Measurements from ENCODE around the gene SV2C.
"Not testable (repeated sequence)": the region's sequence is repeated elsewhere in the genome, so short reads cannot be mapped to it uniquely, and the experiment has no call there.

The SV2C gene

GRCh38 chr5:76074487-76075065 is 8.6 kb upstream of the SV2C start:
- DNase-seq = no peak

GRCh38 chr5:76081811-76082771 is 1.1 kb upstream of the SV2C start:
- Histone ChIP-seq H3K9me3 (ENCODE audit: control insufficient read depth, low read length) (no peaks in the 10 kb centered on the region), H3K4me3 (ENCODE audit: insufficient read depth, low read depth, low read length, poor library complexity, severe bottlenecking) (peak overlapping the region; percentile 32), H3K27me3 (replicated peaks; ENCODE audit: control insufficient read depth, insufficient read depth, low read length, poor library complexity, severe bottlenecking) (peaks cover 24% of the 10 kb centered on the region), H3K4me1 (ENCODE audit: control insufficient read depth, insufficient read depth, low read length, poor library complexity, severe bottlenecking) (peaks cover 25% of the 10 kb centered on the region), H3K36me3 (ENCODE audit: control insufficient read depth, insufficient read depth, low read length) (no peaks in the 10 kb centered on the region), H3K27ac (ENCODE audit: insufficient read depth, low read length, poor library complexity, severe bottlenecking) (no peak overlapping the region)
- DNase-seq = no peak

More at GRCh38 chr5:76074487-76075065, 8.6 kb upstream of the SV2C start:
- H3K4me1 ChIP-seq (ENCODE audit: control insufficient read depth, insufficient read depth, low read length, poor library complexity, severe bottlenecking) = no peaks in the 10 kb centered on the region
- H3K9me3 ChIP-seq (ENCODE audit: control insufficient read depth, low read length) = no peaks in the 10 kb centered on the region
- H3K27ac ChIP-seq (ENCODE audit: insufficient read depth, low read length, poor library complexity, severe bottlenecking) = no peak overlapping the region
- H3K4me3 ChIP-seq (ENCODE audit: insufficient read depth, low read depth, low read length, poor library complexity, severe bottlenecking) = no peak overlapping the region
- no peaks in the 10 kb centered on the region for H3K36me3 ChIP-seq (ENCODE audit: control insufficient read depth, insufficient read depth, low read length)
- no peaks in the 10 kb centered on the region for H3K27me3 ChIP-seq (replicated peaks; ENCODE audit: control insufficient read depth, insufficient read depth, low read length, poor library complexity, severe bottlenecking)

GRCh38 chr5:76083555-76084495 is 642 bp downstream of the SV2C start:
- Histone ChIP-seq H3K27me3 (replicated peaks; ENCODE audit: control insufficient read depth, insufficient read depth, low read length, poor library complexity, severe bottlenecking) (peaks cover 24% of the 10 kb centered on the region), H3K4me3 (ENCODE audit: insufficient read depth, low read depth, low read length, poor library complexity, severe bottlenecking) (peak overlapping the region; percentile 32), H3K9me3 (ENCODE audit: control insufficient read depth, low read length) (no peaks in the 10 kb centered on the region), H3K27ac (ENCODE audit: insufficient read depth, low read length, poor library complexity, severe bottlenecking) (no peak overlapping the region), H3K36me3 (ENCODE audit: control insufficient read depth, insufficient read depth, low read length) (no peaks in the 10 kb centered on the region), H3K4me1 (ENCODE audit: control insufficient read depth, insufficient read depth, low read length, poor library complexity, severe bottlenecking) (peaks cover 25% of the 10 kb centered on the region)
- DNase-seq = no peak

GRCh38 chr5:76084496-76085242 is 1.5 kb downstream of the SV2C start:
- H3K4me1 ChIP-seq (ENCODE audit: control insufficient read depth, insufficient read depth, low read length, poor library complexity, severe bottlenecking) = peaks cover 25% of the 10 kb centered on the region
- peaks cover 24% of the 10 kb centered on the region for H3K27me3 ChIP-seq (replicated peaks; ENCODE audit: control insufficient read depth, insufficient read depth, low read length, poor library complexity, severe bottlenecking)
- peak overlapping the region; percentile 32 for H3K4me3 ChIP-seq (ENCODE audit: insufficient read depth, low read depth, low read length, poor library complexity, severe bottlenecking)

GRCh38 chr5:76085243-76085579 is 2.0 kb downstream of the SV2C start:
- Histone ChIP-seq H3K27ac (ENCODE audit: insufficient read depth, low read length, poor library complexity, severe bottlenecking) (no peak overlapping the region), H3K9me3 (ENCODE audit: control insufficient read depth, low read length) (no peaks in the 10 kb centered on the region), H3K27me3 (replicated peaks; ENCODE audit: control insufficient read depth, insufficient read depth, low read length, poor library complexity, severe bottlenecking) (peaks cover 24% of the 10 kb centered on the region), H3K4me1 (ENCODE audit: control insufficient read depth, insufficient read depth, low read length, poor library complexity, severe bottlenecking) (peaks cover 25% of the 10 kb centered on the region), H3K4me3 (ENCODE audit: insufficient read depth, low read depth, low read length, poor library complexity, severe bottlenecking) (no peak overlapping the region), H3K36me3 (ENCODE audit: control insufficient read depth, insufficient read depth, low read length) (no peaks in the 10 kb centered on the region)
- DNase-seq = no peak

More at GRCh38 chr5:76084496-76085242, 1.5 kb downstream of the SV2C start:
- no peaks in the 10 kb centered on the region for H3K9me3 ChIP-seq (ENCODE audit: control insufficient read depth, low read length)
- no peak overlapping the region for H3K27ac ChIP-seq (ENCODE audit: insufficient read depth, low read length, poor library complexity, severe bottlenecking)
- no peak for DNase-seq
- no peaks in the 10 kb centered on the region for H3K36me3 ChIP-seq (ENCODE audit: control insufficient read depth, insufficient read depth, low read length)

- DNase-seq = no peak
- peaks cover 24% of the 10 kb centered on the region for H3K27me3 ChIP-seq (replicated peaks; ENCODE audit: control insufficient read depth, insufficient read depth, low read length, poor library complexity, severe bottlenecking)
These were observed 2.9 kb downstream of the SV2C start for GRCh38 chr5:76086095-76086494.

GRCh38 chr5:76089156-76089555 is 6.0 kb downstream of the SV2C start:
- H3K27ac ChIP-seq (ENCODE audit: insufficient read depth, low read length, poor library complexity, severe bottlenecking); H3K27me3 ChIP-seq (replicated peaks; ENCODE audit: control insufficient read depth, insufficient read depth, low read length, poor library complexity, severe bottlenecking); H3K4me1 ChIP-seq (ENCODE audit: control insufficient read depth, insufficient read depth, low read length, poor library complexity, severe bottlenecking); DNase-seq; H3K9me3 ChIP-seq (ENCODE audit: control insufficient read depth, low read length); H3K36me3 ChIP-seq (ENCODE audit: control insufficient read depth, insufficient read depth, low read length); H3K4me3 ChIP-seq (ENCODE audit: insufficient read depth, low read depth, low read length, poor library complexity, severe bottlenecking): not testable (repeated sequence)

More at GRCh38 chr5:76086095-76086494, 2.9 kb downstream of the SV2C start:
- Histone ChIP-seq H3K4me1 (ENCODE audit: control insufficient read depth, insufficient read depth, low read length, poor library complexity, severe bottlenecking) (peaks cover 25% of the 10 kb centered on the region), H3K36me3 (ENCODE audit: control insufficient read depth, insufficient read depth, low read length) (no peaks in the 10 kb centered on the region), H3K4me3 (ENCODE audit: insufficient read depth, low read depth, low read length, poor library complexity, severe bottlenecking) (no peak overlapping the region), H3K9me3 (ENCODE audit: control insufficient read depth, low read length) (no peaks in the 10 kb centered on the region), H3K27ac (ENCODE audit: insufficient read depth, low read length, poor library complexity, severe bottlenecking) (no peak overlapping the region)

- no peaks in the 10 kb centered on the region for H3K27me3 ChIP-seq (replicated peaks; ENCODE audit: control insufficient read depth, insufficient read depth, low read length, poor library complexity, severe bottlenecking)
- no peak overlapping the region for H3K4me3 ChIP-seq (ENCODE audit: insufficient read depth, low read depth, low read length, poor library complexity, severe bottlenecking)
- H3K27ac ChIP-seq (ENCODE audit: insufficient read depth, low read length, poor library complexity, severe bottlenecking) = no peak overlapping the region
- H3K4me1 ChIP-seq (ENCODE audit: control insufficient read depth, insufficient read depth, low read length, poor library complexity, severe bottlenecking) = no peaks in the 10 kb centered on the region
- DNase-seq = no peak
- no peaks in the 10 kb centered on the region for H3K9me3 ChIP-seq (ENCODE audit: control insufficient read depth, low read length)
- H3K36me3 ChIP-seq (ENCODE audit: control insufficient read depth, insufficient read depth, low read length) = no peaks in the 10 kb centered on the region
These were observed 8.2 kb downstream of the SV2C start for GRCh38 chr5:76091351-76091750.

- no peak for DNase-seq
- no peak overlapping the region for H3K27ac ChIP-seq (ENCODE audit: insufficient read depth, low read length, poor library complexity, severe bottlenecking)
- peaks cover 5% of the 10 kb centered on the region for H3K4me1 ChIP-seq (ENCODE audit: control insufficient read depth, insufficient read depth, low read length, poor library complexity, severe bottlenecking)
- no peaks in the 10 kb centered on the region for H3K36me3 ChIP-seq (ENCODE audit: control insufficient read depth, insufficient read depth, low read length)
- H3K4me3 ChIP-seq (ENCODE audit: insufficient read depth, low read depth, low read length, poor library complexity, severe bottlenecking) = no peak overlapping the region
- no peaks in the 10 kb centered on the region for H3K9me3 ChIP-seq (ENCODE audit: control insufficient read depth, low read length)
- no peaks in the 10 kb centered on the region for H3K27me3 ChIP-seq (replicated peaks; ENCODE audit: control insufficient read depth, insufficient read depth, low read length, poor library complexity, severe bottlenecking)
These were observed 16.1 kb downstream of the SV2C start for GRCh38 chr5:76099286-76099702.
